Stimulated activated CD4-positive, alpha-beta T cell treated with anti-CD3 and anti-CD28 coated beads, Interleukin-15, amount 100 ng/mL, for 48 hours (primary cell): ENCODE results near the gene ZBTB7A.

ENCODE experiments used
- DNase-seq, 2 donors: peaks; one replicate each; pipeline ENCODE4 v3.0.0-alpha.2; 2020; ENCODE audit warnings: low read depth in 2 of 2

The ZBTB7A gene

GRCh38 chr19:4036576-4037300 is 30.0 kb downstream of the ZBTB7A start:
- DNase-seq = no peak

GRCh38 chr19:4035582-4035981 is 31.1 kb downstream of the ZBTB7A start:
- no peak for DNase-seq

GRCh38 chr19:4035018-4035566 is 31.6 kb downstream of the ZBTB7A start:
- no peak for DNase-seq

GRCh38 chr19:4034048-4035017 is 32.4 kb downstream of the ZBTB7A start:
- no peak for DNase-seq

- no peak for DNase-seq
Measured at GRCh38 chr19:4033028-4033956, 33.4 kb downstream of the ZBTB7A start.

- DNase-seq = no peak
Measured at GRCh38 chr19:4032436-4032835, 34.3 kb downstream of the ZBTB7A start.

- no peak for DNase-seq
Measured at GRCh38 chr19:4031420-4031819, 35.3 kb downstream of the ZBTB7A start.

- no peak for DNase-seq
Measured at GRCh38 chr19:4030981-4031380, 35.7 kb downstream of the ZBTB7A start.

GRCh38 chr19:4030552-4030951 is 36.1 kb downstream of the ZBTB7A start:
- DNase-seq = no peak

GRCh38 chr19:4029247-4029614 is 37.5 kb downstream of the ZBTB7A start:
- no peak for DNase-seq

- no peak for DNase-seq
Measured at GRCh38 chr19:4028334-4029246, 38.1 kb downstream of the ZBTB7A start.

- DNase-seq = no peak
Measured at GRCh38 chr19:4027146-4027545, 39.6 kb downstream of the ZBTB7A start.

GRCh38 chr19:4025317-4025716 is 41.4 kb downstream of the ZBTB7A start:
- no peak for DNase-seq

GRCh38 chr19:4023600-4024398 is 42.9 kb downstream of the ZBTB7A start:
- DNase-seq = no peak

GRCh38 chr19:4019578-4019977 is 47.1 kb downstream of the ZBTB7A start:
- no peak for DNase-seq

- no peak for DNase-seq
Measured at GRCh38 chr19:4018775-4019504, 47.8 kb downstream of the ZBTB7A start.

GRCh38 chr19:4018140-4018613 is 48.5 kb downstream of the ZBTB7A start:
- DNase-seq = no peak

GRCh38 chr19:4016903-4017638 is 49.6 kb downstream of the ZBTB7A start:
- no peak for DNase-seq
